Stimulated activated CD8-positive, alpha-beta memory T cell treated with anti-CD3 and anti-CD28 coated beads, Interleukin-15, amount 100 ng/mL, for 1 hour (primary cell): ENCODE measurements around the gene CASZ1.

Experiments used
- DNase-seq: peaks from one replicate; pipeline ENCODE4 v3.0.0-alpha.2; 2020; ENCODE audit warnings: low read depth

The CASZ1 gene

GRCh38 chr1:10704368-10704882 is 92.0 kb downstream of the CASZ1 start:
- no peak for DNase-seq

- DNase-seq = no peak
Observed at GRCh38 chr1:10703702-10704101, 92.7 kb downstream of the CASZ1 start.

GRCh38 chr1:10701145-10701544 is 95.3 kb downstream of the CASZ1 start:
- no peak for DNase-seq

- no peak for DNase-seq
Observed at GRCh38 chr1:10699470-10699835, 97.0 kb downstream of the CASZ1 start.

- DNase-seq = no peak
Observed at GRCh38 chr1:10698726-10699469, 97.5 kb downstream of the CASZ1 start.

- DNase-seq = no peak
Observed at GRCh38 chr1:10697621-10698160, 98.8 kb downstream of the CASZ1 start.

GRCh38 chr1:10696977-10697376 is 99.5 kb downstream of the CASZ1 start:
- DNase-seq = no peak

GRCh38 chr1:10694633-10695627 is 101.5 kb downstream of the CASZ1 start:
- peak; percentile 42 for DNase-seq

GRCh38 chr1:10694274-10694632 is 102.2 kb downstream of the CASZ1 start:
- peak; percentile 30 for DNase-seq

- peak; percentile 19 for DNase-seq
Observed at GRCh38 chr1:10693497-10694273, 102.8 kb downstream of the CASZ1 start.

GRCh38 chr1:10693152-10693496 is 103.3 kb downstream of the CASZ1 start:
- DNase-seq = no peak

GRCh38 chr1:10692401-10693021 is 103.9 kb downstream of the CASZ1 start:
- DNase-seq = peak; percentile 49

GRCh38 chr1:10691740-10692125 is 104.7 kb downstream of the CASZ1 start:
- no peak for DNase-seq

- no peak for DNase-seq
Observed at GRCh38 chr1:10691075-10691739, 105.2 kb downstream of the CASZ1 start.

- no peak for DNase-seq
Observed at GRCh38 chr1:10690484-10690883, 106.0 kb downstream of the CASZ1 start.

GRCh38 chr1:10688409-10688786 is 108.0 kb downstream of the CASZ1 start:
- DNase-seq = no peak

GRCh38 chr1:10687782-10688408 is 108.6 kb downstream of the CASZ1 start:
- no peak for DNase-seq

- DNase-seq = no peak
Observed at GRCh38 chr1:10687251-10687651, 109.2 kb downstream of the CASZ1 start.

- DNase-seq = no peak
Observed at GRCh38 chr1:10686404-10687040, 109.9 kb downstream of the CASZ1 start.

- DNase-seq = no peak
Observed at GRCh38 chr1:10685808-10686403, 110.5 kb downstream of the CASZ1 start.
